IPS-20b (cell line): ENCODE measurements around the gene COL6A3.

ENCODE experiments used
- H3K27ac ChIP-seq: one replicate; pipeline ENCODE4 v1.5.1; 2013; ENCODE audit warnings: low read length
- H3K27me3 ChIP-seq: 2 replicates; pipeline ENCODE4 v1.6.1; 2013; ENCODE audit warnings: mild to moderate bottlenecking, low read length, inconsistent platforms; ENCODE audit not compliant: insufficient read depth
- H3K36me3 ChIP-seq: 2 replicates; pipeline ENCODE4 v1.6.1; 2013; ENCODE audit warnings: low read depth, mild to moderate bottlenecking, inconsistent platforms, low read length, moderate library complexity; ENCODE audit not compliant: insufficient read depth
- H3K4me1 ChIP-seq: 2 replicates; pipeline ENCODE4 v1.6.1; 2013; ENCODE audit warnings: mild to moderate bottlenecking, control low read depth, inconsistent platforms, low read length, moderate library complexity; ENCODE audit not compliant: insufficient read depth
- H3K4me3 ChIP-seq: 2 replicates; pipeline ENCODE4 v1.5.1; 2013; ENCODE audit warnings: mild to moderate bottlenecking, low read length, inconsistent platforms
- H3K9ac ChIP-seq: 2 replicates; pipeline ENCODE4 v1.6.1; 2013; ENCODE audit warnings: low read depth, mild to moderate bottlenecking, inconsistent platforms, low read length, moderate library complexity
- H3K9me3 ChIP-seq: 2 replicates; pipeline ENCODE4 v1.6.1; 2013; ENCODE audit warnings: mild to moderate bottlenecking, low read depth, low read length, inconsistent platforms; ENCODE audit not compliant: insufficient read depth

Gene COL6A3

DNA sequence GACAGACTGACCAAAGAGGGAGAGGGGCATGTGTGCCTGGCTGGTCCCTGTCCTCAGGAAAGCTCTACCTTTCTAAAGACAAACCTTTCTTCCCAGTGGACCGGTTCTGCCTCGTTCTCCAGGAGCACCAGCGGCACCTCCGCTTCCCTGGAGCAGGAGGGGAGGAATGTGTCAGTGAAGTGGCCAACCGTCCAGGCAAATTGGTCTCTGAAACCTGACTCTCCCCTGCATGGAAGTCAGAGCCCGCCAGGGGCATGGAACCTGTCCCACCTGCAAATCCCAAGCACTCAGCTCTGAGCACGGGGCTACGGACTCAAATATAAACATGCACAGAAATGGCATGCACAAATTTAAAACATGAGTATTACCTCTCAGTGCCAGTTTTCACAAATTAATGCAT, 62.9 kb downstream of the COL6A3 start:
- H3K27me3 ChIP-seq = peaks cover 14% of the 10 kb centered on the region
- H3K9me3 ChIP-seq = no peaks in the 10 kb centered on the region
- H3K27ac ChIP-seq = no peak overlapping the region
- H3K36me3 ChIP-seq = no peaks in the 10 kb centered on the region
- no peak overlapping the region for H3K4me3 ChIP-seq
- H3K9ac ChIP-seq = no peak overlapping the region
- H3K4me1 ChIP-seq = no peaks in the 10 kb centered on the region; the same call in 1 of the 2 replicates

DNA sequence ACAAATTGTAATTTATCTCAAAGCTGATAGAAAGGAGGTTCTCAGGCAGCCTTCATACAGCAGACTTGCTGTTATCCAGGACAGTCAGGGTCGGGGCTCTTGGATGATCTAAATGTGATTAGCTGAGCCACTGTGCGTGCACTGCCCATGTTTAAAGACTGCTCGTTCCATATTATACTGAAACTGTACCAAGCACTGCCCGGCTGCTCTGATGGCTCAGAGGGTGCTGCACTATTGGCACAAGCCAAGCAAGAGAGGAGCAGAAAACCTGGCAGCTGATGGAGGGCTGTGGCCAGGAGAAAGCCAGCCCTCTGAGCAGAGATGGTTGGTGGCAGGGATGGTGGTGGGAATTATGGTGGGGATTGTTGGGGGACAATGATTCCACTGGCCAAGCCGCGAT, 63.4 kb downstream of the COL6A3 start:
- H3K4me3 ChIP-seq = no peak overlapping the region
- no peaks in the 10 kb centered on the region; the same call in 1 of the 2 replicates for H3K4me1 ChIP-seq
- H3K27ac ChIP-seq = no peak overlapping the region
- no peak overlapping the region for H3K9ac ChIP-seq
- no peaks in the 10 kb centered on the region for H3K36me3 ChIP-seq
- no peaks in the 10 kb centered on the region for H3K9me3 ChIP-seq
- H3K27me3 ChIP-seq = peaks cover 14% of the 10 kb centered on the region

DNA sequence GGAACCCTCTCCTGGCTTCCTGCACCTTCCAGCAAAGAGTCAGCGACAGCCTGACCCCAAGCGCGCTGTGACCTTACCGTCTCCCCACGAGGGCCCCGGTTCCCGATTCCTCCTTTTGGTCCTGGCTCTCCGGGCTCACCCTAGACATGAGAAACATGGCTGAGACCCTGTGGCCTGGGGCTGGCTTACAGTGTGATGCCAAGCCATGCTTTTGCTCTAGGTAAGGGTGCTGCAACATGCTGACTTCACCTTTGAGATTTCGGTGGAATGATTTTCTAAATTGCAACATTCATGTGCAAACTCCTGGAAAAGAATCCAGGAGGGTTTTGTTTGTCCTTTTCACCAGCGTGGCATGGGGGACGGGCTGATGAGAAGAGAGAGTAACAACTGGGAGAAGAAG, 63.9 kb downstream of the COL6A3 start:
- Histone ChIP-seq H3K27ac (no peak overlapping the region), H3K36me3 (no peaks in the 10 kb centered on the region), H3K4me1 (no peaks in the 10 kb centered on the region; the same call in 1 of the 2 replicates), H3K4me3 (no peak overlapping the region), H3K9ac (no peak overlapping the region), H3K27me3 (peaks cover 14% of the 10 kb centered on the region), H3K9me3 (no peaks in the 10 kb centered on the region)

DNA sequence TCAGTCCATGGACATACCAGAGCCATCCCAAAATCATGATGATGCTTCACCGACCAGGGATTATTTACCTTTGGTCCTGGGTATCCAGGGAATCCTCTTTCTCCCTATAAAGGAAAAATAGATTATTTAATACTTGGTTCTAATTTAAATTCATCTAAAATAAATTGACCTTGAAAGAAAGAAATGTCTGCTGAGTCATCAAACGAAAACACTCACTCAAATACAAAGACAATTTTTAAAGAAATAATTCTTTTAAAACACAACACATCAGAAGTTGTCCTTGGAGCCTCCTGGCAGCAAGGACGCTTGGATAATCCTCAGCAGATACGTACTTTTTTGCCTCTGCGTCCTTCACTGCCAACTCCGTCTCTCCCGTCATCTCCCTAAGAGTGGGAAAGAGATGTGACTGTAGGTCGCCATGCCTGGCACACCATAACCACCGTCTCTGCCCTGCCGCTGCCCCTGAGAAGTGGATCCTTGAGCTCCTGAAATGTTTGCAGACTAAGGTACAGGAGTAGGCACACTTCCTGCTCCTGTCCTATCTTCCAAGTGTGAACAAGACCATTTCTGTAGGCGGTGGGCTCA, 65.6 kb downstream of the COL6A3 start:
- Histone ChIP-seq H3K36me3 (no peaks in the 10 kb centered on the region), H3K27ac (no peak overlapping the region)

DNA sequence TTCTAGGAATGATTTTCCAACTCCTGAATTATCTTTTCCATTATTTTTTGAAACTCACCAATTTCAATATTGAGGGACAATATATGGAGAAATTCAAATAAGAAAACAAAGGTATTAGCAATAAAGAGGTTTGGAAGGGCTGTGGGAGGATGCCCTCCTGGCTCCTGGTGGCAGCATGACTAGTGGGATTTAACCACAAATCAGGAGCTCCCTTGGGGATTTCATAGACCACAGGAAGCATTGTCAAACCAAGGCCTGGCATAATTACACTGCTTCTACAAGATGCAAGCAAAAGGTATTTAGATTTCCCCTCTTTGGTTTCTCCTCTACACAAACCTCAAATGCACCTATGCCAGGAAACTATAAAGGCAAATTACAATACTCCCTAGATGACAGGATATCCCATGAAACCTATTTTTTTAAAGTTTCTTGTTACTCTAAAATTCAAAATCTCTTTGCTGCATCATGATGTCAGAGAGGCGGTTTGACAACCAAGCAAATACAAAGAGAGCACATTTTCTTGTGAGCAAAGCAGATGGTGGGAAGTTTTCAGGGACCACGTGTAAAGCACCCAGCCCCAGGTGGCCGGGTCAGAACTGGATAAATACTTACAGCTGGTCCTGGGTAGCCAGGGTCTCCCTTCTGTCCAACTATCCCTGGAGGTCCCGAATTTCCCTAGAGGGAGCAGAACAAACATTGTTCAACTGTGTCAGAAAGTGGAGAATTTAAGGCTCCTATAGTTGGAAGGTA, 67.9 kb downstream of the COL6A3 start:
- H3K4me3 ChIP-seq = no peak overlapping the region
- no peak overlapping the region for H3K9ac ChIP-seq
- 0 out of 2 replicates have a peak, but pooled peaks cover 3% of the 10 kb centered on the region for H3K4me1 ChIP-seq
- H3K36me3 ChIP-seq = no peaks in the 10 kb centered on the region
- H3K27me3 ChIP-seq = 0 out of 2 replicates have a peak, but pooled peaks cover 2% of the 10 kb centered on the region
- H3K9me3 ChIP-seq = no peaks in the 10 kb centered on the region
- no peak overlapping the region for H3K27ac ChIP-seq

More for the DNA sequence above, 65.6 kb downstream of the COL6A3 start:
- Histone ChIP-seq H3K4me1 (no peaks in the 10 kb centered on the region; the same call in 1 of the 2 replicates), H3K27me3 (peaks cover 14% of the 10 kb centered on the region), H3K9me3 (no peaks in the 10 kb centered on the region), H3K4me3 (no peak overlapping the region), H3K9ac (no peak overlapping the region)

DNA sequence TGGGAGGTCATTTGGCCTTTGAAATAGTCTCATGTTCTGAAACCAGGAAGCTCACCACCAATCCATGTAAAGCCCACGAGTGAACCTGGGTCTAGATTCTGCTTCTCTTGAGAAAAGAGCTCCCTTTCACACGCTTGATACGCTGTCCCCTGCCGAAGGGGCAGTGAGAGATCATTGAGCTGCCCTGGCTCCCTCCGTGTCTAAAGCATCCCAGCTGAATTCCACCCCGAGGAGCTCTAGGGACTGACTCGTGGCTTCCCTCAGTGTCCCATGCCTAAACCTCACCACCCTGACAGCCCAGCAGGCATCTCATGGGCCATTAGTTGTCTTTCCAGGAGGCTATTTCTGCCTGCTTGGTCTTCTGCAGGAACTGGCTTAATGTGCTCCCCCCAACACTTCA, 68.6 kb downstream of the COL6A3 start:
- Histone ChIP-seq H3K27me3 (no peaks in the 10 kb centered on the region), H3K4me1 (0 out of 2 replicates have a peak, but pooled peaks cover 3% of the 10 kb centered on the region), H3K4me3 (no peak overlapping the region), H3K27ac (no peak overlapping the region), H3K9ac (no peak overlapping the region), H3K36me3 (no peaks in the 10 kb centered on the region), H3K9me3 (no peaks in the 10 kb centered on the region)

DNA sequence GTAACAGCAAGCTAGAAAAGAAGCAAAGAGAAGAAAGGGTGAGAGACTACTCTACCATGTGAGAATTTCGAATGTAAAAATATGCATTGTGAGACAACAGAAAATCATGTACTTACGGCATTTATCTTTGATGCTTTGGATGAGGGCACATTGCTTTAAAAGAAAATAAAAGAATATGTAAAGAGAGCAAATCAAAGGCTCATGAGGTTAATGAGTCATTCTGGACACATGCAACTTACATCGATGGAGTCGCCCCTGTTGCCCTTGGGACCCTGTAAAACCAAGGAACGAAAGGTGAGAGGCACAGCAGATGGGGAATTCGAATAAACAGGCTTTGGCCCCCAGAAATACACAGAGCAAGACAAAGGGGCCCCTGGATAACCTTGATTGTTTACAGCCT, 69.0 kb downstream of the COL6A3 start:
- 0 out of 2 replicates have a peak, but pooled peaks cover 3% of the 10 kb centered on the region for H3K4me1 ChIP-seq
- H3K9ac ChIP-seq = no peak overlapping the region
- H3K27ac ChIP-seq = no peak overlapping the region
- H3K36me3 ChIP-seq = no peaks in the 10 kb centered on the region
- no peaks in the 10 kb centered on the region for H3K27me3 ChIP-seq
- H3K9me3 ChIP-seq = no peaks in the 10 kb centered on the region
- no peak overlapping the region for H3K4me3 ChIP-seq

DNA sequence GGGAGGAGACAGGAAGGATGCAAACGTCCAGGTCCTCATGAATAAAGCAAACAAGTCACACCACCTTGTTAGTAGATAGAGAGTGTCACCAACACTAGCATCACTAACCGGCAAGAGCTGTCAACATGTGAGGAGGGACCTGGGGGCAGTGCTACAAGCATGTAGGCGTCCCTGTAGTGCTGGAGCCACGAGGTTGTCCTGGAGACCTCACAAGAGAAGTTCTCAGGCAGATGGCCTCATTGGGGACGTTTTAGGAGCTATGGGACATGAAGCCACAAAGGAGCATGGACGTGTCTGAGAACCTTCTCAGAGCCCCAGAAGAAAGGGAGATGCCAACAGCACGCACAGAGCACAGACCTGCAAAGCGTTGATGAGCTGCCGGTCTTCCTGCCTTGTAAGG, 70.0 kb downstream of the COL6A3 start:
- Histone ChIP-seq H3K36me3 (no peaks in the 10 kb centered on the region), H3K9me3 (no peaks in the 10 kb centered on the region), H3K4me3 (no peak overlapping the region), H3K27me3 (no peaks in the 10 kb centered on the region), H3K27ac (no peak overlapping the region), H3K9ac (no peak overlapping the region), H3K4me1 (0 out of 2 replicates have a peak, but pooled peaks cover 3% of the 10 kb centered on the region)

DNA sequence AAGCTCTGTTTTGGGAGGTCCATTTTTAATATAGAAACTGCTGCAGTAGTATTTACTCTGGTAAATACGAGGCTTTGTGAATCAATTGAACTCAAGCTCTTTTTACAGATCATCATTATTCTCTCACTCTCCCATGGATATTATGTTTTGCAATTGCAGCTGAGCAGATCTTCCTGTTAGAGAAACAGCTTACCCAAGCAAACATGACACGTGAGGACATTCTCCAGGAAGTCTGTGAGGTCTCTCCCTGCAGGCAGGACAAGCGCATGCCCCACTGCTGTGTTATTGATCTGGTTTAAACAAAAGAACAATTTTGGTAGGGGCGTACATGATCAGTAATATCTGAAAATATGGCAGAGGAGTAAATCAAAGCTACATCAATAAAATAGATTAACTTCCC, 72.1 kb downstream of the COL6A3 start:
- H3K4me1 ChIP-seq = 0 out of 2 replicates have a peak, but pooled peaks cover 3% of the 10 kb centered on the region
- H3K4me3 ChIP-seq = no peak overlapping the region
- H3K27me3 ChIP-seq = no peaks in the 10 kb centered on the region
- no peaks in the 10 kb centered on the region for H3K9me3 ChIP-seq
- no peak overlapping the region for H3K27ac ChIP-seq
- H3K36me3 ChIP-seq = no peaks in the 10 kb centered on the region
- H3K9ac ChIP-seq = no peak overlapping the region

DNA sequence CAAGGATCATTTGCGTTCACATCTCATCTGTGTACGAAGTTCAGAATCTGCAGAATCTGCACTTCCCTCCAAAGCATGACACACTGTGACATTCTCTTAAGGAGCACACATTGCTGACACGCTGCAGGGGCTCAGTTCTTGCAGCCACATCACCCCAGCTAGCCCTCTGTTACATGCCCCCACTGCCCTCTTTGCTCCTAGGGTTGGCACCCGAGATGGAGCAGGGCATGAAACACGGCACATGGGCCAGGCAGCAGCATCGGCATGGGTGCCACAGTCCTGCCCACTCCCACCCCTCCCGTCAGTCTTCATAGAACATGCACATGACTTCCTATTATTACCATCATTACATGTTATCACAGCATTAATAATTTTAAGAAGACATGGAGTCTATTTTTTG, 76.4 kb downstream of the COL6A3 start:
- Histone ChIP-seq H3K27ac (no peak overlapping the region), H3K36me3 (no peaks in the 10 kb centered on the region), H3K27me3 (no peaks in the 10 kb centered on the region), H3K9ac (no peak overlapping the region), H3K4me3 (no peak overlapping the region), H3K9me3 (no peaks in the 10 kb centered on the region), H3K4me1 (peaks cover 6% of the 10 kb centered on the region; the same call in 1 of the 2 replicates)

DNA sequence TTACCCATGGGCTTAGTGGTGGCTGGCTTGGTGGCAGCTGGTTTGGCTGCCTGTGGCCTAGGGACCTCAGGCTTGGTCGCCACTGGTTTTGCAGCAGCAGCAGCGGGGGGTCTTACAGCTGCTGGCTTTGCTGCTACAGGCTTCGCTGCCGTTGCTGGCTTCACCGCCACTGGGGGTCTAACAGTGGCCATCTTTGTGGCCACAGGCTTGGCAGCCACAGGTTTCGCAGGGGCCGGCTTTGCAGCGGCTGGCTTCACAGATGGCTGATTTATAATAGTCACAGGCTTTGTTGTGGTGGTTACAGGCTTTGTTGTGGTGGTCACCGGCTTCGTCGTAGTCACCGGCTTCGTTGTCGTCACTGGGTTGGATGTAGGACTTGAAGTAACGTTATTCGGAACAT, 77.8 kb downstream of the COL6A3 start:
- no peaks in the 10 kb centered on the region for H3K9me3 ChIP-seq
- no peak overlapping the region for H3K27ac ChIP-seq
- no peak overlapping the region for H3K9ac ChIP-seq
- no peak overlapping the region for H3K4me3 ChIP-seq
- H3K4me1 ChIP-seq = peaks cover 5% of the 10 kb centered on the region; the same call in 1 of the 2 replicates
- no peaks in the 10 kb centered on the region for H3K27me3 ChIP-seq
- no peaks in the 10 kb centered on the region for H3K36me3 ChIP-seq

DNA sequence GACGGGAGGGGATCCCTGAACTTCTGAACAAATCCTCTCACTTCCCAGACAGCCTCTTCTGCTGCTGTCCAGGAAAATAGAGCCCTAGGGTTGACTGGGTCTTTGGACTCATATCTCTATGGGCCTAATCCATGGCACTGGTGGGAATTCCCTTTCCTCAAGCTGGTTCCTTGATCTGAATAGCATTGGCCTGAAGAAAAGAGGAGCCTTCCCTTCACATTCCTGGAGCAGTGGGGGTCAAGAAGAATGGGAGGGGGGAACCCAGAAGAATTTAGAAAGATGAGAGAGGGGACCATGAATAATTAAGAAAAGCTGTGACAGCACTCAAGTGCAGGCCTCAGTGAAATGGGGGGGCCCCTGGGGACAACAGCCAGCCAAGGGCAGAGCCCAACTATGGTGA, 80.2 kb downstream of the COL6A3 start:
- Histone ChIP-seq H3K27ac (no peak overlapping the region), H3K4me1 (peaks cover 16% of the 10 kb centered on the region), H3K36me3 (no peaks in the 10 kb centered on the region), H3K27me3 (no peaks in the 10 kb centered on the region), H3K9me3 (no peaks in the 10 kb centered on the region), H3K4me3 (no peak overlapping the region), H3K9ac (no peak overlapping the region)
